ENCODE measurements around the gene PTPRT. TPM values are rescaled to one million over a fixed set of nuclear protein-coding genes. Genes with fewer than 3 reads are reported as not detected.

The PTPRT gene
- total and polyA plus RNA-seq, 10 of the 15 experiments (the other 5 are each of a cell fraction or from before 2014, with no cell fraction given) = not detected

DNA sequence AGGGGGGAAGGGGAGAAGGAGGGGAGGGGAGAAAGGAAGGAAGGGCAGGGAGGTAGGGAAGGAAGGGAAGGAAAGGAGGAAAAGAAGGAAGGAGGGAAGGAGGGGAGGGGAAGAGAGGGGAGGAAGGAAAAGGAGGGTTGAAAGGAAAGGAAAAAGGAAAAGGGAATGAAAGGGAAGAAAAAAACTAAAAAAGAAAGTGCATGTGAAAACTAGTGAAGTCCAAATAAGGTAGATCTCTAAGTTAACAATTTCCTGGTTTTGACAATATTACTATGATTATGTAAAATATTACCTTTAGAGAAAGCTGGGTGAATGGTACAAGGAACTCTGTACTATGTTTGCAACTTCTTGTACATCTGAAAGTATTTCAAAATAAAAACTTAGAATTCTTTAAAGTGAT, 132.4 kb downstream of the PTPRT start:
- FAIRE-seq = no peak
- ChIA-PET SMC1A (ENCODE audit: uncharacterized antibody, unreplicated experiment) (no interaction called here), RAD21 (ENCODE audit: unreplicated experiment) (no interaction called here), POLR2A (no interaction called here), CTCF (no interaction called here)
- Histone ChIP-seq H4K20me1 (ENCODE audit: control insufficient read depth, insufficient read depth) (no peaks in the 10 kb centered on the region), H3K4me1 (ENCODE audit: control insufficient read depth, insufficient read depth, low read length) (no peaks in the 10 kb centered on the region), H3K4me2 (ENCODE audit: control insufficient read depth, insufficient read depth) (no peak overlapping the region), H3K9me3 (replicated peaks; ENCODE audit: control insufficient read depth, insufficient read depth, low read length) (no peaks in the 10 kb centered on the region), H3K9ac (ENCODE audit: control insufficient read depth, insufficient read depth, low read length) (no peak overlapping the region), H3K27me3 (replicated peaks in 1 of 2; ENCODE audit: control insufficient read depth in 2 of 2, insufficient read depth in 2 of 2, low read length in 1 of 2) (no peaks in the 10 kb centered on the region; a peak in 1 of 4 replicates), H3K36me3 (ENCODE audit: control insufficient read depth in 2 of 2, insufficient read depth in 2 of 2, low read length in 1 of 2) (no peaks in the 10 kb centered on the region), H3K27ac (ENCODE audit: control insufficient read depth, insufficient read depth) (no peak overlapping the region), H3K79me2 (ENCODE audit: control insufficient read depth, insufficient read depth, low read length) (no peaks in the 10 kb centered on the region), H3K4me3 (no peak overlapping the region), H2AFZ (ENCODE audit: control insufficient read depth, low read depth, low read length) (no peak overlapping the region)
- no peak for DNase-seq (ENCODE audit: low read depth, low spot score)
- no peak for ATAC-seq
- TF ChIP-seq NBN (IDR thresholded peaks at IDR 0.05) = no peak
- TF ChIP-seq NFIC (IDR thresholded peaks at IDR 0.05; ENCODE audit: low read depth, low read length) = no peak
- TF ChIP-seq NFYB (IDR thresholded peaks at IDR 0.05; ENCODE audit: insufficient read depth, low read depth, low read length) = no peak
- TF ChIP-seq, protein P1, sequence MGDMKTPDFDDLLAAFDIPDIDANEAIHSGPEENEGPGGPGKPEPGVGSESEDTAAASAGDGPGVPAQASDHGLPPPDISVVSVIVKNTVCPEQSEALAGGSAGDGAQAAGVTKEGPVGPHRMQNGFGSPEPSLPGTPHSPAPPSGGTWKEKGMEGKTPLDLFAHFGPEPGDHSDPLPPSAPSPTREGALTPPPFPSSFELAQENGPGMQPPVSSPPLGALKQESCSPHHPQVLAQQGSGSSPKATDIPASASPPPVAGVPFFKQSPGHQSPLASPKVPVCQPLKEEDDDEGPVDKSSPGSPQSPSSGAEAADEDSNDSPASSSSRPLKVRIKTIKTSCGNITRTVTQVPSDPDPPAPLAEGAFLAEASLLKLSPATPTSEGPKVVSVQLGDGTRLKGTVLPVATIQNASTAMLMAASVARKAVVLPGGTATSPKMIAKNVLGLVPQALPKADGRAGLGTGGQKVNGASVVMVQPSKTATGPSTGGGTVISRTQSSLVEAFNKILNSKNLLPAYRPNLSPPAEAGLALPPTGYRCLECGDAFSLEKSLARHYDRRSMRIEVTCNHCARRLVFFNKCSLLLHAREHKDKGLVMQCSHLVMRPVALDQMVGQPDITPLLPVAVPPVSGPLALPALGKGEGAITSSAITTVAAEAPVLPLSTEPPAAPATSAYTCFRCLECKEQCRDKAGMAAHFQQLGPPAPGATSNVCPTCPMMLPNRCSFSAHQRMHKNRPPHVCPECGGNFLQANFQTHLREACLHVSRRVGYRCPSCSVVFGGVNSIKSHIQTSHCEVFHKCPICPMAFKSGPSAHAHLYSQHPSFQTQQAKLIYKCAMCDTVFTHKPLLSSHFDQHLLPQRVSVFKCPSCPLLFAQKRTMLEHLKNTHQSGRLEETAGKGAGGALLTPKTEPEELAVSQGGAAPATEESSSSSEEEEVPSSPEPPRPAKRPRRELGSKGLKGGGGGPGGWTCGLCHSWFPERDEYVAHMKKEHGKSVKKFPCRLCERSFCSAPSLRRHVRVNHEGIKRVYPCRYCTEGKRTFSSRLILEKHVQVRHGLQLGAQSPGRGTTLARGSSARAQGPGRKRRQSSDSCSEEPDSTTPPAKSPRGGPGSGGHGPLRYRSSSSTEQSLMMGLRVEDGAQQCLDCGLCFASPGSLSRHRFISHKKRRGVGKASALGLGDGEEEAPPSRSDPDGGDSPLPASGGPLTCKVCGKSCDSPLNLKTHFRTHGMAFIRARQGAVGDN (IDR thresholded peaks at IDR 0.05) = no peak
- no peak for TF ChIP-seq NR2C2 (IDR thresholded peaks at IDR 0.05; ENCODE audit: borderline replicate concordance, control insufficient read depth, insufficient read length, low read depth)
- no peak for TF ChIP-seq POLR2A (IDR thresholded peaks at IDR 0.05; ENCODE audit: low read depth, low read length)
- no peak for TF ChIP-seq POLR2AphosphoS5 (IDR thresholded peaks at IDR 0.05; ENCODE audit: low read length)
- TF ChIP-seq, protein P2, sequence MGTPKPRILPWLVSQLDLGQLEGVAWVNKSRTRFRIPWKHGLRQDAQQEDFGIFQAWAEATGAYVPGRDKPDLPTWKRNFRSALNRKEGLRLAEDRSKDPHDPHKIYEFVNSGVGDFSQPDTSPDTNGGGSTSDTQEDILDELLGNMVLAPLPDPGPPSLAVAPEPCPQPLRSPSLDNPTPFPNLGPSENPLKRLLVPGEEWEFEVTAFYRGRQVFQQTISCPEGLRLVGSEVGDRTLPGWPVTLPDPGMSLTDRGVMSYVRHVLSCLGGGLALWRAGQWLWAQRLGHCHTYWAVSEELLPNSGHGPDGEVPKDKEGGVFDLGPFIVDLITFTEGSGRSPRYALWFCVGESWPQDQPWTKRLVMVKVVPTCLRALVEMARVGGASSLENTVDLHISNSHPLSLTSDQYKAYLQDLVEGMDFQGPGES (IDR thresholded peaks at IDR 0.05) = no peak
- in situ Hi-C loops (cut with MboI) (no loop called here), intact Hi-C loops (cut with micrococcal nuclease; ENCODE audit: unreplicated experiment) (no loop called here)
- no TSS peak for BruUV-seq (replicated peaks)
